T-helper 1 cell treated with Interleukin-12 subunit alpha and Interleukin-12 subunit beta and Interleukin-4 antibody, amounts not matched to agents 30 μg/mL and 1 μg/mL, for 36 hours (primary cell): ENCODE data around the gene UNC13A.

ENCODE experiments used
- H3K27ac Mint-ChIP-seq: one replicate; pipeline ENCODE4 v1.8.0; 2021; ENCODE audit warnings: mild to moderate bottlenecking, mixed read lengths
- H3K27me3 Mint-ChIP-seq: one replicate; pipeline ENCODE4 v1.8.0; 2021; ENCODE audit warnings: low read depth, mixed read lengths
- H3K36me3 Mint-ChIP-seq: one replicate; pipeline ENCODE4 v1.8.0; 2021; ENCODE audit warnings: low read depth, mixed read lengths
- H3K4me1 Mint-ChIP-seq: one replicate; pipeline ENCODE4 v1.8.0; 2021; ENCODE audit warnings: low read depth, mixed read lengths
- H3K4me3 Mint-ChIP-seq: one replicate; pipeline ENCODE4 v1.8.0; 2021; ENCODE audit warnings: mild to moderate bottlenecking, moderate library complexity, mixed read lengths
- H3K9me3 Mint-ChIP-seq: one replicate; pipeline ENCODE4 v1.8.0; 2021; ENCODE audit warnings: mixed read lengths

Gene UNC13A

DNA sequence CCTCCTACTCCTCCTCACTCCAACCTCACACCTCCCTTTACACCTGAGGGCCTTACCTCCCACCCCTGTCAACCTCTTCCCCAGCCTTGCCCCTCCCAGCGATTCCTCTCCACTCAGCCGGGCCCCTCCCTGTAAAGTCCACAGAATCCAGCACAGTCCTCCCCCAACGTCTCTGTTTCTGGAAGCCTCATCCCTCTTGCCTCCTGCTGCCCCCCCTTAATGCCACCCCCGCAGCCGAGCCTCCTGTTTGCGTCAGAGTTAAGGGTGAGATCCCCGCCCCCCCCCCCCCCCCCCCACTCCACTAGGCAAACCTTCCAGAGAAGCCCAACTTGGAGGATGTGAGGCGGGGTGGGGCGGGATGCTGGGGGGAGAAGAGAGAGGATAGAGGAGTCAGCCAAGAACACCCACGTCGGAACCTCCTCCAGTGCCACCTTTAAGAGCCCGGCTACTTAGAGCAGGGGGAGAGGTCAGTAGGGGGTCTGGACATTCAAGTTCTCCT is 2.1 kb downstream of the UNC13A start:
- Mint-ChIP-seq H3K4me3 (no peak overlapping the region), H3K4me1 (peaks cover 6% of the 10 kb centered on the region), H3K27ac (no peak overlapping the region), H3K27me3 (peaks cover 67% of the 10 kb centered on the region), H3K9me3 (no peaks in the 10 kb centered on the region), H3K36me3 (peaks cover 4% of the 10 kb centered on the region)

DNA sequence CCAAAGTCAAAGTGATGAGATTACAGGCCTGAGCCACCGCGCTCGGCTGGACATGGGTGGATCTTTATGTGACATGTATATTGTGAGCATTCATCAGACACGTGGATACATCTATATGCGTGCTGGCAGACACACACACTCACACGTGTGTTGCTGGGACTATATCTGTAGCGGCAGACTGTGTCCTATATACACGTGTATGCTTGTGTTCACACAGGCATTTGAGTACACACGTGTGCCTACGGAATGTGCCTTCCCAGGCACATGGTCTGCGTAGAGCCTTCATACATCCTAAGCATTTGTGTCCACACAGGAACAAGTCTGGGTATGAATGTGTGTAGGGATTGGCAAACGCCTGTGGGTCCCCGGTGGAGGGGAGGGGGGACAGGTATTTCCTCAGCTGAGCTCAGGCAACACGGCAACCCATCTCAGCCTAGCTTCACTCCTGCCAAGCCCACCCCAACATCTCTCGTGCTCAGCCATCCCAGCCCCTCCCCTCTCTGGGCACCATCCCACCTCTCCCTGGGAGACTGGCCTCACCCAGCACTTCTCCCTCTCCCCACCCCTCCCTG is 2.6 kb downstream of the UNC13A start:
- H3K36me3 Mint-ChIP-seq = peaks cover 4% of the 10 kb centered on the region
- H3K27ac Mint-ChIP-seq = no peak overlapping the region
- no peaks in the 10 kb centered on the region for H3K9me3 Mint-ChIP-seq
- H3K27me3 Mint-ChIP-seq = peaks cover 69% of the 10 kb centered on the region
- H3K4me1 Mint-ChIP-seq = peaks cover 6% of the 10 kb centered on the region
- H3K4me3 Mint-ChIP-seq = no peak overlapping the region

DNA sequence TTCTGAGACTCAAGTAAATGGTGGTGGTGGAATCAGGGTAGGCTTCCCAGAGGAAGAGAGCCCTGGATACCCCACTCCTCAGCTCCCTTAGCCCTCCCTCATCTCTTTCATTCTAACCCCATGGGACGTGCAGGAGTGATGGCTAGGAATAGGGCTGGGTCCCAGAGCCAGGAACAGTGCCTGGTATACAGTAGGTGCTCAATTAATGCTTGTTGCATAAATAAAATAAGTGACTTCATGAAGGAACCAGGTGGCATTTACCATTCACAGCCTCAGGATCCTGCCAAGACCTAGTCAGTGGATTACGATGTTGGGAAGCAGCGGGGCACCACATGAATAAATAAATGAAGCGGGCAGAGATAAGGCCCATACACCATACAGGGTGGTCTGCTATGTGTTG is 3.9 kb downstream of the UNC13A start:
- Mint-ChIP-seq H3K27ac (no peak overlapping the region), H3K36me3 (peaks cover 4% of the 10 kb centered on the region), H3K27me3 (peaks cover 72% of the 10 kb centered on the region), H3K4me1 (peaks cover 8% of the 10 kb centered on the region), H3K9me3 (no peaks in the 10 kb centered on the region), H3K4me3 (no peak overlapping the region)

DNA sequence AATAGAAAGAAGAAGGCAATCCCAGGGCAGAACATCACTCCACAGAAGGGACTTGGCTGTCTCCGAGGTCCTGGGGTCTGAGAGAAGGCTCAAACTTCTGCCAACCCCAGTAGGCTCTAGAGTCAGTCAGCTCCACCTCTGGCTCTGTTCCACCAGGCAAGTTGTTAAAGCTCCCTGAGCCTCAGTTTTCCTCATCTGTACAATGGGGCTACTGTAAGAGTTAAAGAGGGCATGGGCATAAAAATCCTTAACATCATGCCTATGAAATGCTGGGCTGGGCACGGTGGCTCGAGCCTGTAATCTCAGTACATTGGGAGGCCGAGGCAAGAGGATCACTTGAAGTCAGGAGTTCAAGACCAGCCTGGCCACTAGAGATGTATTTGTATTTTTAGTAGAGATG is 5.1 kb downstream of the UNC13A start:
- no peak overlapping the region for H3K27ac Mint-ChIP-seq
- no peak overlapping the region for H3K4me3 Mint-ChIP-seq
- H3K36me3 Mint-ChIP-seq = peaks cover 3% of the 10 kb centered on the region
- peaks cover 72% of the 10 kb centered on the region for H3K27me3 Mint-ChIP-seq
- no peaks in the 10 kb centered on the region for H3K9me3 Mint-ChIP-seq
- H3K4me1 Mint-ChIP-seq = peaks cover 6% of the 10 kb centered on the region

DNA sequence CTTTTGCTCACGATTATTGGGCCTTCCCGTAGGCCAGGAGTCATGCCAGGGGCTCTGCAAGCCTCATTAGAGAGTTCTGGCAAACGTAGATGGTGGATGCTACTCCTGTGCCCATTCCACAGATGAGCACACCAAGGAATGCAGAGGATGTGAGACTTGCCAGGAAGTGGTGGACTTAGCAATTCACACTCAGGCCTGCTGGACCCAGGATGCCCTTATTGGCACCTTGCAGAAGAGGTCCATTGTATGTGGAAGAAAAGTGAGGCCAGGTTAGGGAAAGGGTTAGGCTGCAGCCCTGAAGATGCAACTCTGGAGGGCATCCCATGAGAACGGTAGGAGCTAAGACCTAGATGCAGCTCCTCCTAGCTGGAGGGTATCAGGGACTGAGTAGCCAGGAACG is 5.9 kb downstream of the UNC13A start:
- H3K4me3 Mint-ChIP-seq = no peak overlapping the region
- H3K4me1 Mint-ChIP-seq = peaks cover 2% of the 10 kb centered on the region
- H3K36me3 Mint-ChIP-seq = no peaks in the 10 kb centered on the region
- H3K27ac Mint-ChIP-seq = no peak overlapping the region
- H3K27me3 Mint-ChIP-seq = peaks cover 73% of the 10 kb centered on the region
- H3K9me3 Mint-ChIP-seq = no peaks in the 10 kb centered on the region

DNA sequence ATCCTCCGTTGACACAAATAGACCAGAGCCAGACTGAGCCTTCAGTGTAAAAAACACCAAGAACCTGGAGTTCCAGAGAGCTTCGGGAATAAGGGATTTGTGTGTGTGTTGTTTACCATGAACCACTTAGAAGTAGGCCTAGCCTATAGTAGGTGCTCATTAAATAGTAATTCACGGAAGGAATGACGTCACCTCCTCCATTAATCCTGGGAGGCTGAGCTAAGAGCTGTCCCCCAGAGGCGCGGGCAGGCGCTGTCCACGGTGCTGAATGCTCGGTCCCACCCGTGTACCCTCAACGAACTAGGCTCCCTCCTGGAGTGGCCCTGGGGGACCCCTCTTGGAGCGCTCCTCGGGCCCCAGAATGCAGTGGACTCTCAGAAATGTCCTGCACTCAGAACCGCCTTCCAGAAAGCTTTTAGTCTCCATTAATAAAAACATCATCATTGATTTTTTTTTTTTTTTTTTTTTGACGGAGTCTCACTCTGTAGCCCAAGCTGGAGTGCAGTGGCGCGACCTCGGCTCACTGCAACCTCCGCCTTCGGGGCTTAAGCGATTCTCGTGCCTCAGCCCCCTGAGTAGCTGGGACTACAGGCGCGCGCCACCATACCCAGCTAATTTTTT is 6.5 kb downstream of the UNC13A start:
- H3K9me3 Mint-ChIP-seq = no peaks in the 10 kb centered on the region
- no peaks in the 10 kb centered on the region for H3K36me3 Mint-ChIP-seq
- H3K27me3 Mint-ChIP-seq = peaks cover 67% of the 10 kb centered on the region
- H3K27ac Mint-ChIP-seq = no peak overlapping the region
- H3K4me1 Mint-ChIP-seq = peaks cover 2% of the 10 kb centered on the region
- H3K4me3 Mint-ChIP-seq = no peak overlapping the region

DNA sequence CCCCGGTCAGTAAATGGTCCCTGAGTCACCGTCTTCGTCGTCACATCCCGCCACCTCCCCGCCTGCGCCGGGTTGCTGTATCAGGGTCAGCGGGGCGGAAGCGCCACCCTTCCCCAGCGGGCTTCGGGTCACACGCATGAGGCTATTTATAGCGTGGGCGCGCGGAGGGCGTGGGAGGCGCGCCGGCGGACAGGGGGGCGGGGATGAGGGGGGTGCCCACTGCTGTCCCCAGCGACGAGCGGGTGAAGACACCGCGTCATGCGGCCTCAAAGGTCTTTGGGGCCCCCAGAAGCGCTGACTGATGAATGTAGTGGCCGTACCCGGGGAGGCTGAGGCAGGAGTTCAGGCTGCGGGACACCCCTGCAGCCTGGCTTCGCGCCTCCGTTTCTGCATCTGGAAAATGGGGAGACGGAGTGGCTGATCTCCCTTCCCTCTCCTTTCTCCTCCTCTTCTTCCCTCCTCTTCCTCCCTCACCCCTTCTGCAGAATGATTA is 7.9 kb downstream of the UNC13A start:
- H3K36me3 Mint-ChIP-seq = no peaks in the 10 kb centered on the region
- peaks cover 2% of the 10 kb centered on the region for H3K4me1 Mint-ChIP-seq
- H3K4me3 Mint-ChIP-seq = no peak overlapping the region
- no peaks in the 10 kb centered on the region for H3K9me3 Mint-ChIP-seq
- peaks cover 58% of the 10 kb centered on the region for H3K27me3 Mint-ChIP-seq
- no peak overlapping the region for H3K27ac Mint-ChIP-seq

DNA sequence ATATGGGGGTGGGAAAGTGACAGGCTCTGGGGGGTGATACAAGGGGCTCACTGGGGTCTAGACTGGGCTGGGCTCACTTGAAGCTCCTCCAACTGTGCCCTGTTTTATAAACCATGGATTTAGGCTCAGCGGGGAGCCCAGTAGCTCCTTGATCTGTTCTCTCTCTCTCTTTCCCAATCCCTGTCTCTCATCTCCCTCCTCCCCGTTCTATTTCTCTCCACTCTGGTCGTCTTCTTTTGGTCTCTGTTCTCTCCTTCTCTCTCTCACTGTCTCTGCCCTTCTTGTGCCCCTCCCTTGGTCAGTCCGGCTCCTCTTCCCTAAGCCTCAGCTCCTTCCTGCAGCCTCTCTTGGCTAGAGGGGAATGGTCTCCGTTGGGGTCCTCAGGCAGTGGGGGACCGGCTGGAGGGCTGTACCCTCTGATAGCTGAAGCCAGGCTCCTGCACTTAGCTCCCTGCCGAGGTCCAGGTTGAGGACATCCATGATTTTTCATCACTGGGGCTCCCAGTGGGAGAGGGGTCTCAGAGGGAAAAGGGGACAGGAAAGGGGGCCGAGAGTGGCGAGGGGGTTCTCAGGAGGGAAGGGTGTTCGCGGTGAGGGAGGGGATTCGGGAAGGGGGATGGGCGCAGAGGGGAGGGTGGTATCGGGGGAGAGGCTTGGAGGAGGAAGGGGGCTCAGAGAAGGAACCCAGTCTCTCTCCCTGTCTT is 8.5 kb downstream of the UNC13A start:
- H3K27me3 Mint-ChIP-seq = peaks cover 52% of the 10 kb centered on the region
- H3K9me3 Mint-ChIP-seq = no peaks in the 10 kb centered on the region
- peaks cover 2% of the 10 kb centered on the region for H3K4me1 Mint-ChIP-seq
- H3K27ac Mint-ChIP-seq = no peak overlapping the region
- no peak overlapping the region for H3K4me3 Mint-ChIP-seq
- H3K36me3 Mint-ChIP-seq = no peaks in the 10 kb centered on the region

DNA sequence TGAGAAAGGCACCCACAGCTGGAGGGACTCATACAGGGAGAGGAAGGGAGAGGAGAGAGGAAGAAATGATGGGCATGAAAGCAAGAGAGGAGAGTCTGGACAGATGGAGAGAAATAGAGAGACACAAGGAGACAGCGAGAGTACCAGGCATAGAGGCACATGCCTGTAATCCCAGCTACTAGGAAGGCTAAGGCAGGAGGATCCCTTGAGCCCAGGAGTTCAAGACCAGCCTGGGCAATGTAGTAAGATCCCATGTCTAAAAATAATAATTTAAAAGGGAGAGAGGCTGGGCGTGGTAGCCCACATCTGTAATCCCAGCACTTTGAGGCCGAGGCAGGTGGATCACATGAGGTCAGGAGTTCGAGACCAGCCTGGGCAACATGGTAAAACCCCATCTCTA is 9.3 kb downstream of the UNC13A start:
- no peaks in the 10 kb centered on the region for H3K36me3 Mint-ChIP-seq
- peaks cover 44% of the 10 kb centered on the region for H3K27me3 Mint-ChIP-seq
- H3K4me3 Mint-ChIP-seq = no peak overlapping the region
- H3K9me3 Mint-ChIP-seq = no peaks in the 10 kb centered on the region
- peaks cover 2% of the 10 kb centered on the region for H3K4me1 Mint-ChIP-seq
- H3K27ac Mint-ChIP-seq = no peak overlapping the region

DNA sequence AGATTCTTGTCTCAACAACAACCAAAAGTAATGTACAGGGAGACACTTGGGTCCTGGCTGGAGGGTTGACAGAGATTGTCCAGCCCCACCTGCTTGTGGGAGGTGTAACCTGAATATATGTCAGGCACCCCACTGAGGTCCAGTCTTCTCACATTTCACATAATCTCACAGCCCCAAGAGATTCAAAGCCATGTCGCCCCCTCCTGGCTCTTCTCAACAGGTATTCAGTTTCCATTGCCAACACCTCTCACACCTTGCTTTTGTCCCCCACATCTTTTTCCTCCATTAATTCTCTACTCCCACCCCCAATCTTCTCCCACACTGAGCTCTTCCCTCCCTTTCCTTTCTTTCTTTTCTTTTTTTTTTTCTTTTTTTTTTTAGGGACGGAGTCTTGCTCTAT is 11.2 kb downstream of the UNC13A start:
- Mint-ChIP-seq H3K4me1 (peaks cover 2% of the 10 kb centered on the region), H3K27me3 (peaks cover 34% of the 10 kb centered on the region), H3K36me3 (no peaks in the 10 kb centered on the region), H3K4me3 (no peak overlapping the region), H3K9me3 (no peaks in the 10 kb centered on the region), H3K27ac (no peak overlapping the region)

DNA sequence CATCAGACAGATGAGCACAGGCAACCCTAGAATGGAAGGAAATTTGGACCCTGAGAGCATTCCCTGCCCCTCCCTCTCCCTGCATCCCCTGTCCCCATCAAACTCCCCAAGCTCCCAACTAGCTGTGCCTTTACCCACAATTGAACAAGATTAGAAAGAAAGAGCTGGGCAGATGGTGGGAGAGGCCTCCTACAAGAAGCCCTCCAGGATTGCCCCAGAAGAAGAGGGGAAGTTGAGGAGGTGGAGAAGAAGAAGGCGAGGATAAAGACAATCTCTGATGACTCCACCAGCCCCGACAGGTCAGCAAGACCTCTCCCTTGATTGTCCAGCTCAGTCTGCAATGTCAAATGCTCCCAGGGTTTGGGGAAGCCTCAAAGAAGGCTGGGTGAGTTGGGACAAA is 11.9 kb downstream of the UNC13A start:
- H3K36me3 Mint-ChIP-seq = no peaks in the 10 kb centered on the region
- peaks cover 32% of the 10 kb centered on the region for H3K27me3 Mint-ChIP-seq
- peaks cover 2% of the 10 kb centered on the region for H3K4me1 Mint-ChIP-seq
- H3K27ac Mint-ChIP-seq = no peak overlapping the region
- no peak overlapping the region for H3K4me3 Mint-ChIP-seq
- H3K9me3 Mint-ChIP-seq = no peaks in the 10 kb centered on the region

DNA sequence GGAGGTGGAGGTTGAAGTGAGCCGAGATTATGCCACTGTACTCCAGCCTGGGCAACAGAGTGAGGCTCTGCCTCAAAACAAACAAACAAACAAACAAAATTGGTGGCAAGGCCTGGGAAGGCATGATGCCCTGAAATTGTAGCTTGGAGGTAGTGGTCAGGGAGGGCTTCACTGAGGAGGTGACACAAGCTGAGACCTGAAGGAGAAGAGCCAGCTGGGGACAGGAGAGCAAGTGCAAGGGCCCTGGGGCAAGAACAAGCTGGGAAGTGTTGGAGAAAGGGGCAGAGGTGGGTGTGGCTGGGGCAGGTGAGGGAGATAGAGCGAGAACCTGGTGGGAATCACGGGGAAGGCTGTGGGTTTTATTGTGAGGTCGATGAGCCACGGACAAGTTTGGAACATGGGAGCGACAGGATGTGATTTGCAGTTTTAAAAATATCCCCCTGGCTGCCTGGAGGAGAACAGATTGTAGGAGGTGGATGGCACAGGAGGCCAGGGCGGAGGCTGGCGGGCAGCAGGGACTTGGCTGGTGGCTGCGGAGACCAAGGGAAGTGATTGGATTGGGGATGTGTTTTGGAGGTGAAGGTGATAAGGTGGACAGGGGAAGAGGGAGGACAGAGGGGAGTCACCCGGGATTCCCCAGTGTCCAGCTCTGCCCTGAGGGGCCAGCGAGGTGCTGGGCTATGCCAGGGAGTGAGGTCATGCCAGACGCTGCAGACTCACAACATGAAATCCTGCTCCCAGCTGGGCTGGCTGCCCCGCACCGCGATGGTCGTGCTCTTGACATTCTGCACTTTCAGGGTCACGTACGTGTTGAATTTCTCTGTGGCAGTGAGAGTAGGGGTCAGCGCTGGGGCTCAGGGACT is 14.0 kb downstream of the UNC13A start:
- Mint-ChIP-seq H3K4me1 (no peaks in the 10 kb centered on the region), H3K9me3 (no peaks in the 10 kb centered on the region), H3K4me3 (no peak overlapping the region), H3K27me3 (peaks cover 13% of the 10 kb centered on the region), H3K36me3 (no peaks in the 10 kb centered on the region), H3K27ac (no peak overlapping the region)

DNA sequence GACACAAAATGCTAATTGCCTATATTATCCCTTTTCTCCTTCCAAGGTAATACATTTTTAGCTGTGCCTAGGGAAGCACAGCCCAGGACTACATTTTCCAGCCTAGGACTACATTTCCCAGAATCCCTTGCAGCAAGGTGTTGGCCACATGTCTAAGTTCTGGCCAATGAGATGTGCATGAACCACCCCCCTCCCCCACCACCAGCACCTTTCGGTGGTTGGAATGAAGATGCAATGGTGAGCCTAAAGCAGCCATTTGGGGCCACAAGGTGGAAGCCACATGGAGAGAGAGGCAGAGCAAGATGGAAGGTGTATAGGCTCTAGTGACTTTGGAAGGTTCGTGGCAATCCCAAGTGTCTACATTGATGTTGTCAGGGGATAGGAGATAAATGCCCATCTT is 16.2 kb downstream of the UNC13A start:
- Mint-ChIP-seq H3K4me1 (no peaks in the 10 kb centered on the region), H3K27me3 (no peaks in the 10 kb centered on the region), H3K36me3 (no peaks in the 10 kb centered on the region), H3K4me3 (no peak overlapping the region), H3K27ac (no peak overlapping the region), H3K9me3 (no peaks in the 10 kb centered on the region)

DNA sequence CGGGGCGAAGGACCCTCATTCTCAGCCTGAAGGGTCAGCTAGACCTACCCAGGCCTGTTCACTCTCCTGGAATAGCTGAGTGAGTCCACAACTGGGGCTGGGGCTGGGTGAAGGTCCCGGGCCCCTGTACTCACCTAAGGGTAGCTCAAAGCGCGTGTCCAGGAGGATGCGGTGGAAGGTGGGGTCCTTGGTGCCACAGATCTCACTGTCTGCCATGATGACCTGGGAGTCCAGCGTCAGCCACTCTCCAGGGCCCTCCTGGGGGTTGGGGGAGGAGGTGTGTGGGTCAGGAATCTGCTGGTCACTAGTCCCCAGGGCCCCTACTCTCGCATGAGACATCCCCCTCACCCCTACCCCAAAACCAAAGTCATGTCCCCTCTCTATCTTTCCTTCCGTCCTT is 18.7 kb downstream of the UNC13A start:
- Mint-ChIP-seq H3K4me3 (no peak overlapping the region), H3K27me3 (no peaks in the 10 kb centered on the region), H3K36me3 (no peaks in the 10 kb centered on the region), H3K4me1 (no peaks in the 10 kb centered on the region), H3K9me3 (peaks cover 11% of the 10 kb centered on the region), H3K27ac (no peak overlapping the region)
